Measurements from ENCODE around the gene SLC35E3.

The SLC35E3 gene

GRCh38 chr12:68786929-68787328, 41.0 kb downstream of the SLC35E3 start:
- Histone ChIP-seq H3K4me1 (no peaks in the 10 kb centered on the region), H3K4me2 (ENCODE audit: low read length) (no peak overlapping the region), H3K27me3 (ENCODE audit: control insufficient read depth, insufficient read depth, low read length) (no peaks in the 10 kb centered on the region), H3K27ac (no peak overlapping the region), H3K9ac (no peak overlapping the region), H3K4me3 (ENCODE audit: low read depth, low read length) (no peak overlapping the region), H3K36me3 (ENCODE audit: control insufficient read depth, insufficient read depth, low read length) (no peaks in the 10 kb centered on the region), H3K9me3 (ENCODE audit: control insufficient read depth, low read length) (no peaks in the 10 kb centered on the region), H3K79me2 (no peaks in the 10 kb centered on the region), H2AFZ (no peak overlapping the region)
- no peak for TF ChIP-seq CTCF (IDR thresholded peaks at IDR 0.05)

- H3K9ac ChIP-seq = no peak overlapping the region
- H3K4me1 ChIP-seq = no peaks in the 10 kb centered on the region
- TF ChIP-seq CTCF (IDR thresholded peaks at IDR 0.05) = no peak
- no peak overlapping the region for H3K4me2 ChIP-seq (ENCODE audit: low read length)
- no peak overlapping the region for H3K4me3 ChIP-seq (ENCODE audit: low read depth, low read length)
- H3K79me2 ChIP-seq = no peaks in the 10 kb centered on the region
- no peaks in the 10 kb centered on the region for H3K36me3 ChIP-seq (ENCODE audit: control insufficient read depth, insufficient read depth, low read length)
- H3K27ac ChIP-seq = no peak overlapping the region
- no peak overlapping the region for H2AFZ ChIP-seq
- H3K27me3 ChIP-seq (ENCODE audit: control insufficient read depth, insufficient read depth, low read length) = no peaks in the 10 kb centered on the region
- H3K9me3 ChIP-seq (ENCODE audit: control insufficient read depth, low read length) = no peaks in the 10 kb centered on the region
These were observed 42.7 kb downstream of the SLC35E3 start for GRCh38 chr12:68788554-68789143.

GRCh38 chr12:68789144-68789878, 43.3 kb downstream of the SLC35E3 start:
- H3K9me3 ChIP-seq (ENCODE audit: control insufficient read depth, low read length) = no peaks in the 10 kb centered on the region

GRCh38 chr12:68790081-68790951, 44.3 kb downstream of the SLC35E3 start:
- H3K9ac ChIP-seq = no peak overlapping the region
- H3K27me3 ChIP-seq (ENCODE audit: control insufficient read depth, insufficient read depth, low read length) = no peaks in the 10 kb centered on the region
- H3K4me1 ChIP-seq = no peaks in the 10 kb centered on the region
- H3K27ac ChIP-seq = no peak overlapping the region
- H3K9me3 ChIP-seq (ENCODE audit: control insufficient read depth, low read length) = no peaks in the 10 kb centered on the region
- H3K4me2 ChIP-seq (ENCODE audit: low read length) = no peak overlapping the region
- H3K79me2 ChIP-seq = no peaks in the 10 kb centered on the region
- H3K36me3 ChIP-seq (ENCODE audit: control insufficient read depth, insufficient read depth, low read length) = no peaks in the 10 kb centered on the region
- no peak overlapping the region for H2AFZ ChIP-seq
- no peak overlapping the region for H3K4me3 ChIP-seq (ENCODE audit: low read depth, low read length)
- TF ChIP-seq CTCF (IDR thresholded peaks at IDR 0.05) = no peak

More at GRCh38 chr12:68789144-68789878, 43.3 kb downstream of the SLC35E3 start:
- no peaks in the 10 kb centered on the region for H3K4me1 ChIP-seq
- H3K4me3 ChIP-seq (ENCODE audit: low read depth, low read length) = no peak overlapping the region
- no peaks in the 10 kb centered on the region for H3K27me3 ChIP-seq (ENCODE audit: control insufficient read depth, insufficient read depth, low read length)
- no peak overlapping the region for H3K9ac ChIP-seq
- no peaks in the 10 kb centered on the region for H3K36me3 ChIP-seq (ENCODE audit: control insufficient read depth, insufficient read depth, low read length)
- no peak overlapping the region for H3K4me2 ChIP-seq (ENCODE audit: low read length)
- no peak overlapping the region for H2AFZ ChIP-seq
- H3K79me2 ChIP-seq = no peaks in the 10 kb centered on the region
- no peak for TF ChIP-seq CTCF (IDR thresholded peaks at IDR 0.05)
- H3K27ac ChIP-seq = no peak overlapping the region
